IPS DF 6.9 (cell line): ENCODE results near the gene ITPR2.

ENCODE experiments used
- DNase-seq: peaks from one replicate; pipeline ENCODE4 v3.0.0-alpha.2; 2013; ENCODE audit warnings: low read depth, low spot score
- H3K27ac ChIP-seq: one replicate; pipeline ENCODE4 v1.5.1; 2013; ENCODE audit warnings: low read length, control low read depth
- H3K27me3 ChIP-seq: 2 replicates; pipeline ENCODE4 v1.6.1; 2013; ENCODE audit warnings: mild to moderate bottlenecking, low read length; ENCODE audit not compliant: control insufficient read depth, insufficient read depth
- H3K36me3 ChIP-seq: 2 replicates; pipeline ENCODE4 v1.6.1; 2013; ENCODE audit warnings: low read length; ENCODE audit not compliant: control insufficient read depth, insufficient read depth
- H3K4me1 ChIP-seq: 2 replicates; pipeline ENCODE4 v1.6.1; 2013; ENCODE audit warnings: low read length; ENCODE audit not compliant: control insufficient read depth, insufficient read depth
- H3K4me3 ChIP-seq: 2 replicates; pipeline ENCODE4 v1.5.1; 2013; ENCODE audit warnings: mild to moderate bottlenecking, low read length
- H3K9me3 ChIP-seq: 2 replicates; pipeline ENCODE4 v1.6.1; 2013; ENCODE audit warnings: low read length, inconsistent platforms; ENCODE audit not compliant: control insufficient read depth, insufficient read depth
- WGBS: extraction: QIAGEN DNeasy Blood & Tissue Kit; methylation state at CpG from one replicate; pipeline ENCODE4 v1.1.7; 2013; ENCODE audit warnings: mixed read lengths, missing lambda C conversion rate; ENCODE audit not compliant: insufficient read length, insufficient coverage; 5-methylcytosine and 5-hydroxymethylcytosine counted together

ITPR2 gene

GRCh38 chr12:26744042-26744626 is 88.9 kb downstream of the ITPR2 start:
- no CpG with 5 or more reads among the region's 5 CpGs for WGBS

DNA sequence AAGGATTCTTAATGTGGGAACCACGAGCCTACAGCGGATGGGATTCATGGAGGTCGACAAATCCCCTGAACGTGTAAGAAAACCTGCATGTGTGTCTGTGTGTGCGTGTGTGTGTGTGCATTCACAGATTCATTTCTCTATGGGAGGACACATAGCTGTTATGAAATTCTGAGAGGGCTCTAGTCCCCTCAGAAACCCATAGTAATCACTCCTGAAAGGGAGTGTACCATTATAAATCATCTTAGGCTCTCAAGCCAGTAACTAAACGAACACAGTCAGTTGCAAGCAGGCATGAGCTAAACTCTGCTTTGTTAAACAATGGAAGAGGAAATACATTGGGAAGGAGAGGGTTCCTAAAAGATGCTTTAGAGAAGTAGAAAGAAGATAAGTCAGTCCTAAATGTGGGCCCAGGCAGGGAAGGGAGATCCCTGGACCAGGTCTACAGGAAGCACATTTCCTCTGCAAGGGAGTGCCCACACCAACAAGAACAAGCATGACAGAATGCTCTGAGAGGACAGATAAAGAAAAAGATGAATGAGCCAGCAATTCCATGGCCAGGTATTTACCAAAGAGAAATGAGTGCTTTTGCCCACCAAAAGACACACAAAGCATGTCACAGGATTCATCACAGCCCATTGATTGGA is 91.3 kb downstream of the ITPR2 start:
- no CpG with 5 or more reads among the region's 6 CpGs for WGBS
- DNase-seq, result no peak
- no peaks in the 10 kb centered on the region for H3K36me3 ChIP-seq
- no peaks in the 10 kb centered on the region for H3K27me3 ChIP-seq
- H3K4me1 ChIP-seq, result peaks cover 3% of the 10 kb centered on the region; the same call in 1 of the 2 replicates
- no peak overlapping the region for H3K27ac ChIP-seq
- no peak overlapping the region for H3K4me3 ChIP-seq
- H3K9me3 ChIP-seq, result no peaks in the 10 kb centered on the region

More at GRCh38 chr12:26744042-26744626, 88.9 kb downstream of the ITPR2 start:
- DNase-seq, result no peak
- no peak overlapping the region for H3K27ac ChIP-seq
- H3K36me3 ChIP-seq, result no peaks in the 10 kb centered on the region
- no peaks in the 10 kb centered on the region for H3K27me3 ChIP-seq
- H3K9me3 ChIP-seq, result no peaks in the 10 kb centered on the region
- peaks cover 3% of the 10 kb centered on the region; the same call in 1 of the 2 replicates for H3K4me1 ChIP-seq
- H3K4me3 ChIP-seq, result no peak overlapping the region

GRCh38 chr12:26740991-26741390 is 92.0 kb downstream of the ITPR2 start:
- Histone ChIP-seq H3K4me1 (0 out of 2 replicates have a peak, but pooled peaks cover under 1% of the 10 kb centered on the region), H3K27me3 (no peaks in the 10 kb centered on the region), H3K9me3 (no peaks in the 10 kb centered on the region), H3K36me3 (no peaks in the 10 kb centered on the region), H3K27ac (no peak overlapping the region), H3K4me3 (no peak overlapping the region)
- no CpG with 5 or more reads among the region's 4 CpGs for WGBS
- no peak for DNase-seq

GRCh38 chr12:26740348-26740747 is 92.6 kb downstream of the ITPR2 start:
- Histone ChIP-seq H3K27me3 (no peaks in the 10 kb centered on the region), H3K9me3 (no peaks in the 10 kb centered on the region), H3K36me3 (no peaks in the 10 kb centered on the region), H3K27ac (no peak overlapping the region), H3K4me3 (no peak overlapping the region), H3K4me1 (no peaks in the 10 kb centered on the region)
- no peak for DNase-seq
- no CpG with 5 or more reads among the region's 7 CpGs for WGBS

GRCh38 chr12:26737487-26738030 is 95.4 kb downstream of the ITPR2 start:
- no peak overlapping the region for H3K4me3 ChIP-seq
- no peaks in the 10 kb centered on the region for H3K9me3 ChIP-seq
- no peaks in the 10 kb centered on the region for H3K4me1 ChIP-seq
- H3K36me3 ChIP-seq, result no peaks in the 10 kb centered on the region
- no peak for DNase-seq
- WGBS, result no CpG with 5 or more reads among the region's 10 CpGs
- H3K27me3 ChIP-seq, result no peaks in the 10 kb centered on the region
- no peak overlapping the region for H3K27ac ChIP-seq

- Histone ChIP-seq H3K4me3 (no peak overlapping the region), H3K4me1 (no peaks in the 10 kb centered on the region), H3K27me3 (no peaks in the 10 kb centered on the region), H3K27ac (no peak overlapping the region), H3K36me3 (no peaks in the 10 kb centered on the region), H3K9me3 (no peaks in the 10 kb centered on the region)
- WGBS, result no CpG with 5 or more reads among the region's 16 CpGs
- no peak for DNase-seq
Observed at GRCh38 chr12:26736563-26737486, 96.2 kb downstream of the ITPR2 start.

DNA sequence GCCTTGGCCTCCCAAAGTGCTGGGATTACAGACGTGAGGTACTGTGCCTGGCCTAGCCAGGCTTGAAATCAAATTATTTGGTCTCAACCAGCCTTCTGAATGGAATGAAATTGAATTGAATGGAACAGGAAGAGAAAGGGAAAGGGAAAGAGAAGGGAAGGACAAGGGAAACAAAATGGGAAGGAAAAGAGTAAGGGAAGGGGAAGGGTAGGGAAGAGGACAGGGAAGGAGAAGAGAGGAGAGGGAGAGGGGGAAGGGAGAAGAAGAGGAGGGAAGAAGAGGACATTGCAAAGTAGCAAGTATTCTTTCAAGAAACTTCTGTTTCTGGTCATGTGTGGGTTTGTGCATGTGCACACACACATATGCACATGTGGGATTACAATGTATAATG is 97.8 kb downstream of the ITPR2 start:
- Histone ChIP-seq H3K27ac (no peak overlapping the region), H3K4me1 (no peaks in the 10 kb centered on the region)
- WGBS, result no CpG with 5 or more reads among the region's 1 CpG

DNA sequence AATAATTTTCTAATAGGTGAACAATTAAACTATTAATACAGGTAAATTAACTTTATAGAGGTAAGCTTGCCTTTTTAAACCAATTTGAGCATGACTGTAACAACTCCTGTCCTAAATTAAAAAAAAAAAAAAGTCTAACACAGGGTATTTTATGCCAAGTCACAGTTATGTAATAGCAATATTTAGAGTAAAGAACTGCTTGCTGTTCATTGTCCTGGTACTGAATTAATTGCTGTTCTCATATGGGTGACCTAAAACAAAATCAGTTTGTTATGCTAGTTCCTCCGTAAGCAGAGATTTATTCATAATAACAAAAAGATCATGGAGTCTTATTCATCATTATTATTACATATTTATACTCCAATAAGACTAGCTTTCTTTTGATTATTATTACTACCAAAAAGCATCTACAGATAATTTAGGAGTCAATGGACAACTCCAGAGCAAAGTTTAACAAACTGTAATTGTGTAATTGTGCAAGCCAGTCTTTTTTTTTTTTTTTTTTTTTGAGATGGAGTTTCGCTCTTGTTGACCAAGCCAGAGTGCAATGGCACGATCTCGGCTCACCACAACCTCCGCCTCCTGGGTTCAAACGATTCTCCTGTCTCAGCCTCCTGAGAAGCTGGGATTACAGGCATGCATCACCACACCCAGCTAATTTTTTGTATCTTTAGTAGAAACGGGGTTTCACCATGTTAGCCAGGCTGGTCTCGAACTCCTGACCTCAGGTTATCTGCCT is 98.3 kb downstream of the ITPR2 start:
- H3K27ac ChIP-seq, result no peak overlapping the region
- WGBS, result no CpG with 5 or more reads among the region's 8 CpGs
- no peaks in the 10 kb centered on the region for H3K36me3 ChIP-seq
- H3K4me3 ChIP-seq, result no peak overlapping the region
- no peaks in the 10 kb centered on the region for H3K4me1 ChIP-seq
- H3K27me3 ChIP-seq, result no peaks in the 10 kb centered on the region
- no peak for DNase-seq
- H3K9me3 ChIP-seq, result no peaks in the 10 kb centered on the region

More for the DNA sequence above, 97.8 kb downstream of the ITPR2 start:
- Histone ChIP-seq H3K36me3 (no peaks in the 10 kb centered on the region), H3K4me3 (no peak overlapping the region), H3K27me3 (no peaks in the 10 kb centered on the region), H3K9me3 (no peaks in the 10 kb centered on the region)
- no peak for DNase-seq

- Histone ChIP-seq H3K4me3 (no peak overlapping the region), H3K4me1 (peaks cover 3% of the 10 kb centered on the region; the same call in 1 of the 2 replicates), H3K36me3 (no peaks in the 10 kb centered on the region), H3K27ac (no peak overlapping the region), H3K27me3 (no peaks in the 10 kb centered on the region), H3K9me3 (no peaks in the 10 kb centered on the region)
- WGBS, result no CpG with 5 or more reads among the region's 6 CpGs
- no peak for DNase-seq
Observed at GRCh38 chr12:26732005-26732908, 100.7 kb downstream of the ITPR2 start.
